ENCODE data around the gene ARHGAP12.

The ARHGAP12 gene

GRCh38 chr10:31906039-31906438 lies 22.6 kb downstream of the ARHGAP12 start:
- Histone ChIP-seq H3K4me3 (ENCODE audit: low read length) (no peak overlapping the region), H3K4me1 (ENCODE audit: control insufficient read depth, low read length) (0 out of 2 replicates have a peak, but pooled peaks cover 5% of the 10 kb centered on the region), H4K20me1 (ENCODE audit: control insufficient read depth, insufficient read depth, low read depth, low read length) (0 out of 2 replicates have a peak, but pooled peaks cover 5% of the 10 kb centered on the region), H3K9me3 (ENCODE audit: control insufficient read depth, insufficient read depth, low read length) (no peaks in the 10 kb centered on the region), H3K27ac (ENCODE audit: low read depth, low read length) (no peak overlapping the region), H3K36me3 (ENCODE audit: control insufficient read depth, low read length) (peaks cover 15% of the 10 kb centered on the region), H3F3A (ENCODE audit: control insufficient read depth, insufficient read depth) (no peaks in the 10 kb centered on the region), H3K27me3 (ENCODE audit: control insufficient read depth, low read length) (no peaks in the 10 kb centered on the region), H3K79me2 (ENCODE audit: control insufficient read depth, low read length) (peaks cover 46% of the 10 kb centered on the region), H3K9me2 (replicated peaks; ENCODE audit: control insufficient read depth, low read length) (no peaks in the 10 kb centered on the region), H3K4me2 (ENCODE audit: low read length) (no peak overlapping the region)
- TF ChIP-seq EZH2phosphoT487 (IDR thresholded peaks at IDR 0.05; ENCODE audit: borderline replicate concordance, low read length) (no peak), CTCF (IDR thresholded peaks at IDR 0.05; ENCODE audit: low read depth, low read length, poor library complexity, severe bottlenecking) (no peak)

DNA sequence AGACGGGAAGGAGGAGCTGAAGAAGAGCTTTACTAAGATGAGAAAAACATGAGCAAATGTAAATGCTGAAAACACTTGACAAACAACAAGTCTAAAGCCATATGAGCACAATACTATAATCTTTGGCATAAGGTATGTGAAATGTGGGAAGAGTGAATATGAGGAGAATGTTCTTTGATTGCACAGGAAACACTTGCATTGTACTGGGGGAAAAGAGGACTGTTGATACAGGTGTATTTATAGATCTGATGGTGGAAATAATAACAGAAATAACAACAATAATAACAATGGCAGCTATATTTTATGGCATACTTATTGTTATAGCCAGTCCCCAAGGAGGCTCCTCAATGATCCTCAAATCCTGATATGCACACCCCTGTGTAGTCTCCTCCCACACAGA lies 23.0 kb downstream of the ARHGAP12 start:
- Histone ChIP-seq H4K20me1 (ENCODE audit: control insufficient read depth, insufficient read depth, low read depth, low read length) (0 out of 2 replicates have a peak, but pooled peaks cover 5% of the 10 kb centered on the region), H3K4me2 (ENCODE audit: low read length) (no peak overlapping the region), H3K27ac (ENCODE audit: low read depth, low read length) (no peak overlapping the region), H3K79me2 (ENCODE audit: control insufficient read depth, low read length) (peaks cover 46% of the 10 kb centered on the region), H3K36me3 (ENCODE audit: control insufficient read depth, low read length) (peaks cover 15% of the 10 kb centered on the region), H3K9me3 (ENCODE audit: control insufficient read depth, insufficient read depth, low read length) (no peaks in the 10 kb centered on the region), H3K4me3 (ENCODE audit: low read length) (no peak overlapping the region), H3K4me1 (ENCODE audit: control insufficient read depth, low read length) (0 out of 2 replicates have a peak, but pooled peaks cover 5% of the 10 kb centered on the region), H3F3A (ENCODE audit: control insufficient read depth, insufficient read depth) (no peaks in the 10 kb centered on the region), H3K27me3 (ENCODE audit: control insufficient read depth, low read length) (no peaks in the 10 kb centered on the region), H3K9me2 (replicated peaks; ENCODE audit: control insufficient read depth, low read length) (no peaks in the 10 kb centered on the region)
- TF ChIP-seq EZH2phosphoT487 (IDR thresholded peaks at IDR 0.05; ENCODE audit: borderline replicate concordance, low read length) (no peak), CTCF (IDR thresholded peaks at IDR 0.05; ENCODE audit: low read depth, low read length, poor library complexity, severe bottlenecking) (no peak)

- H3K4me1 ChIP-seq (ENCODE audit: control insufficient read depth, low read length): peaks cover 10% of the 10 kb centered on the region
- H4K20me1 ChIP-seq (ENCODE audit: control insufficient read depth, insufficient read depth, low read depth, low read length): 0 out of 2 replicates have a peak, but pooled peaks cover 5% of the 10 kb centered on the region
- H3K9me2 ChIP-seq (replicated peaks; ENCODE audit: control insufficient read depth, low read length): no peaks in the 10 kb centered on the region
Observed at GRCh38 chr10:31902625-31903024, 26.0 kb downstream of the ARHGAP12 start.

More at GRCh38 chr10:31902625-31903024, 26.0 kb downstream of the ARHGAP12 start:
- no peaks in the 10 kb centered on the region for H3K27me3 ChIP-seq (ENCODE audit: control insufficient read depth, low read length)
- no peaks in the 10 kb centered on the region for H3F3A ChIP-seq (ENCODE audit: control insufficient read depth, insufficient read depth)
- no peaks in the 10 kb centered on the region for H3K9me3 ChIP-seq (ENCODE audit: control insufficient read depth, insufficient read depth, low read length)
- no peak overlapping the region for H3K4me2 ChIP-seq (ENCODE audit: low read length)
- no peak overlapping the region for H3K4me3 ChIP-seq (ENCODE audit: low read length)
- peaks cover 54% of the 10 kb centered on the region for H3K79me2 ChIP-seq (ENCODE audit: control insufficient read depth, low read length)
- H3K36me3 ChIP-seq (ENCODE audit: control insufficient read depth, low read length): peaks cover 10% of the 10 kb centered on the region
- no peak overlapping the region for H3K27ac ChIP-seq (ENCODE audit: low read depth, low read length)
- TF ChIP-seq CTCF (IDR thresholded peaks at IDR 0.05; ENCODE audit: low read depth, low read length, poor library complexity, severe bottlenecking) (no peak), EZH2phosphoT487 (IDR thresholded peaks at IDR 0.05; ENCODE audit: borderline replicate concordance, low read length) (no peak)
